Activated CD4-positive, alpha-beta T cell treated with anti-CD3 and anti-CD28 coated beads, Interleukin-2, amount 10 ng/mL, durations not matched to agents 24 days and 14 days (primary cell): ENCODE results near the gene C3orf22. TPM values are rescaled to one million over a fixed set of nuclear protein-coding genes. Genes with fewer than 3 reads are reported as not detected.
A peak's percentile ranks its signal among the peaks of the same experiment; 100 is the strongest.

ENCODE experiments used
- DNase-seq: peaks from one replicate; pipeline ENCODE4 v3.0.0; 2022
- H3K27ac Mint-ChIP-seq: one replicate; pipeline ENCODE4 v1.8.0; 2022; ENCODE audit warnings: mild to moderate bottlenecking, mixed read lengths
- H3K27me3 Mint-ChIP-seq: one replicate; pipeline ENCODE4 v1.8.0; 2022; ENCODE audit warnings: mixed read lengths
- H3K36me3 Mint-ChIP-seq: one replicate; pipeline ENCODE4 v1.8.0; 2022; ENCODE audit warnings: low read depth, mild to moderate bottlenecking, mixed read lengths
- H3K4me1 Mint-ChIP-seq: one replicate; pipeline ENCODE4 v1.8.0; 2021; ENCODE audit warnings: mixed read lengths
- H3K4me3 Mint-ChIP-seq: one replicate; pipeline ENCODE4 v1.8.0; 2022; ENCODE audit warnings: mild to moderate bottlenecking, moderate library complexity, mixed read lengths
- H3K9me3 Mint-ChIP-seq: one replicate; pipeline ENCODE4 v1.8.0; 2021; ENCODE audit warnings: mixed read lengths
- intact Hi-C: fragments of 100-400 bp; cut with micrococcal nuclease; formaldehyde crosslinking; loops from one replicate; pipeline ENCODE4 v1.15.1; 2023
- total RNA-seq: library from RNA; stranded (reverse); gene quantifications from 2 replicates; pipeline ENCODE4 v1.2.3, GENCODE V29; 2022

Gene C3orf22
- total RNA-seq, 1 donor from 2014 or later: not detected

- Mint-ChIP-seq H3K27ac (no peak overlapping the region), H3K9me3 (no peaks in the 10 kb centered on the region), H3K27me3 (peaks cover 15% of the 10 kb centered on the region), H3K4me3 (no peak overlapping the region), H3K4me1 (no peaks in the 10 kb centered on the region), H3K36me3 (no peaks in the 10 kb centered on the region)
- intact Hi-C loops: loop anchor here (1.0 to 2.0 kb wide), 2 partner anchors 932 to 1022 kb away; no protein-coding TSS in a partner anchor
- DNase-seq: peak; percentile 82
Observed at GRCh38 chr3:126522363-126522788, 36.4 kb downstream of the C3orf22 start.

GRCh38 chr3:126521122-126521891 lies 37.4 kb downstream of the C3orf22 start:
- Mint-ChIP-seq H3K27me3 (peaks cover 15% of the 10 kb centered on the region), H3K36me3 (no peaks in the 10 kb centered on the region), H3K27ac (no peak overlapping the region), H3K4me1 (no peaks in the 10 kb centered on the region), H3K4me3 (no peak overlapping the region), H3K9me3 (no peaks in the 10 kb centered on the region)
- no peak for DNase-seq
- intact Hi-C loops: no loop called here

- H3K36me3 Mint-ChIP-seq: no peaks in the 10 kb centered on the region
- no peaks in the 10 kb centered on the region for H3K4me1 Mint-ChIP-seq
- no peak overlapping the region for H3K4me3 Mint-ChIP-seq
- peaks cover 14% of the 10 kb centered on the region for H3K27me3 Mint-ChIP-seq
- H3K27ac Mint-ChIP-seq: no peak overlapping the region
- intact Hi-C loops: no loop called here
- H3K9me3 Mint-ChIP-seq: no peaks in the 10 kb centered on the region
- no peak for DNase-seq
Observed at GRCh38 chr3:126519506-126520455, 39.0 kb downstream of the C3orf22 start.

GRCh38 chr3:126518779-126519177 lies 40.0 kb downstream of the C3orf22 start:
- Mint-ChIP-seq H3K4me3 (no peak overlapping the region), H3K27ac (no peak overlapping the region), H3K27me3 (peaks cover 11% of the 10 kb centered on the region), H3K9me3 (no peaks in the 10 kb centered on the region), H3K36me3 (no peaks in the 10 kb centered on the region), H3K4me1 (no peaks in the 10 kb centered on the region)
- intact Hi-C loops: no loop called here
- no peak for DNase-seq

GRCh38 chr3:126517986-126518778 lies 40.5 kb downstream of the C3orf22 start:
- no peaks in the 10 kb centered on the region for H3K9me3 Mint-ChIP-seq
- H3K27ac Mint-ChIP-seq: no peak overlapping the region
- DNase-seq: no peak

GRCh38 chr3:126517291-126517951 lies 41.3 kb downstream of the C3orf22 start, which contains the start of gene UROC1:
TSS of gene UROC1 (minus strand) at chr3:126517773. CDS start at chr3:126517719, 54 bp downstream.
- no peak for DNase-seq
- Mint-ChIP-seq H3K27me3 (no peaks in the 10 kb centered on the region), H3K4me3 (no peak within 1 kb of the TSS), H3K36me3 (no peaks in the 10 kb centered on the region), H3K27ac (no peak within 1 kb of the TSS), H3K4me1 (no peaks in the 10 kb centered on the region), H3K9me3 (no peaks in the 10 kb centered on the region)
- intact Hi-C loops: no loop called here

More at GRCh38 chr3:126517986-126518778, 40.5 kb downstream of the C3orf22 start:
- Mint-ChIP-seq H3K36me3 (no peaks in the 10 kb centered on the region), H3K27me3 (peaks cover 7% of the 10 kb centered on the region), H3K4me3 (no peak overlapping the region), H3K4me1 (no peaks in the 10 kb centered on the region)
- intact Hi-C loops: no loop called here

- H3K36me3 Mint-ChIP-seq: no peaks in the 10 kb centered on the region
- no peak for DNase-seq
- no peak overlapping the region for H3K4me3 Mint-ChIP-seq
- intact Hi-C loops: no loop called here
- no peak overlapping the region for H3K27ac Mint-ChIP-seq
- H3K9me3 Mint-ChIP-seq: no peaks in the 10 kb centered on the region
- no peaks in the 10 kb centered on the region for H3K27me3 Mint-ChIP-seq
- no peaks in the 10 kb centered on the region for H3K4me1 Mint-ChIP-seq
Observed at GRCh38 chr3:126516936-126517290, 41.8 kb downstream of the C3orf22 start.

- H3K4me3 Mint-ChIP-seq: no peak overlapping the region
- no peaks in the 10 kb centered on the region for H3K27me3 Mint-ChIP-seq
- H3K9me3 Mint-ChIP-seq: no peaks in the 10 kb centered on the region
- intact Hi-C loops: no loop called here
- DNase-seq: no peak
- H3K27ac Mint-ChIP-seq: no peak overlapping the region
- no peaks in the 10 kb centered on the region for H3K4me1 Mint-ChIP-seq
- no peaks in the 10 kb centered on the region for H3K36me3 Mint-ChIP-seq
Observed at GRCh38 chr3:126516152-126516935, 42.4 kb downstream of the C3orf22 start.

GRCh38 chr3:126515066-126515706 lies 43.5 kb downstream of the C3orf22 start:
- Mint-ChIP-seq H3K27ac (no peak overlapping the region), H3K4me3 (no peak overlapping the region), H3K36me3 (no peaks in the 10 kb centered on the region), H3K9me3 (no peaks in the 10 kb centered on the region), H3K27me3 (no peaks in the 10 kb centered on the region), H3K4me1 (no peaks in the 10 kb centered on the region)
- intact Hi-C loops: no loop called here
- no peak for DNase-seq

GRCh38 chr3:126514161-126514560 lies 44.6 kb downstream of the C3orf22 start:
- Mint-ChIP-seq H3K9me3 (no peaks in the 10 kb centered on the region), H3K27ac (no peak overlapping the region), H3K36me3 (no peaks in the 10 kb centered on the region), H3K4me1 (no peaks in the 10 kb centered on the region), H3K27me3 (no peaks in the 10 kb centered on the region), H3K4me3 (no peak overlapping the region)
- intact Hi-C loops: no loop called here
- no peak for DNase-seq

GRCh38 chr3:126512916-126513650 lies 45.6 kb downstream of the C3orf22 start:
- no peaks in the 10 kb centered on the region for H3K9me3 Mint-ChIP-seq
- no peaks in the 10 kb centered on the region for H3K4me1 Mint-ChIP-seq
- H3K4me3 Mint-ChIP-seq: no peak overlapping the region
- intact Hi-C loops: no loop called here
- H3K27me3 Mint-ChIP-seq: no peaks in the 10 kb centered on the region
- no peak overlapping the region for H3K27ac Mint-ChIP-seq
- no peaks in the 10 kb centered on the region for H3K36me3 Mint-ChIP-seq
- DNase-seq: no peak

- no peaks in the 10 kb centered on the region for H3K9me3 Mint-ChIP-seq
- H3K27ac Mint-ChIP-seq: no peak overlapping the region
- H3K36me3 Mint-ChIP-seq: no peaks in the 10 kb centered on the region
- H3K4me3 Mint-ChIP-seq: no peak overlapping the region
- H3K27me3 Mint-ChIP-seq: no peaks in the 10 kb centered on the region
- intact Hi-C loops: no loop called here
- H3K4me1 Mint-ChIP-seq: no peaks in the 10 kb centered on the region
- DNase-seq: no peak
Observed at GRCh38 chr3:126512026-126512425, 46.7 kb downstream of the C3orf22 start.
